ENCODE measurements around the gene EIF3CL. TPM values are rescaled to one million over a fixed set of nuclear protein-coding genes. Genes with fewer than 3 reads are reported as not detected.
"Not testable (repeated sequence)": the region's sequence is repeated elsewhere in the genome, so short reads cannot be mapped to it uniquely, and the experiment has no call there.

The EIF3CL gene
- total RNA-seq, 1 donor from 2014 or later: 18.2 TPM

DNA sequence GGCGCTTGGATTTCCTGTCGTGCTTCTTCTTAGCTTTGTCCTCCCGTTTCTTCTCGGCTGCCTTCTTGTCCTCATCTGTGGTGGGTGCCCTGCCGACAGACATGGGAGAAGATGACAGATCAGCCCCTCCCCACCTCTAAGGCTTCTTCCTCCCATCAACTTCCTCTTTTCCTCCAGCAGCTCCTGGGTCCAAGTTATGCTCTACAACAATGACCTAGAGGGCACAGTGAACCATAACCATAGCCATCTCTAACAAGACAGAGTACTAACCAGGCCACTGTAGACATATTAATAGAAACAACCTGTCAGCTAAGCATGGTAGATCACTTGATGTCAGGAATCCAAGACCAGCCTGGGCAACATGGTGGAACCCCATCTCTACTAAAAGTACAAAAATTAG, 11.6 kb downstream of the EIF3CL start:
- not testable (repeated sequence) for H4K20me1 ChIP-seq (ENCODE audit: insufficient read depth, low read length); H3K9me3 ChIP-seq (ENCODE audit: insufficient read depth, low read depth, low read length); H3K4me3 Mint-ChIP-seq (ENCODE audit: unreplicated experiment); H3K79me2 ChIP-seq (ENCODE audit: insufficient read depth, low read length); H3K4me1 Mint-ChIP-seq (ENCODE audit: low read depth, unreplicated experiment); H3K27ac ChIP-seq (ENCODE audit: low read depth, low read length); H3K9ac ChIP-seq (ENCODE audit: low read length); H3K27me3 ChIP-seq (ENCODE audit: insufficient read depth, low read length); H3K4me2 ChIP-seq (ENCODE audit: low read length); H3K27me3 Mint-ChIP-seq (ENCODE audit: low read depth, unreplicated experiment); H3K27ac Mint-ChIP-seq (ENCODE audit: unreplicated experiment); H3K36me3 Mint-ChIP-seq (ENCODE audit: low read depth, unreplicated experiment); FAIRE-seq; DNase-seq (ENCODE audit: low read depth); H3K9me3 Mint-ChIP-seq (ENCODE audit: unreplicated experiment); H3K4me3 ChIP-seq (ENCODE audit: insufficient read depth, low read depth, low read length); H3K4me1 ChIP-seq (ENCODE audit: insufficient read depth, low read length); H3K36me3 ChIP-seq (ENCODE audit: insufficient read depth, low read length); H2AFZ ChIP-seq (ENCODE audit: low read depth, low read length)

- not testable (repeated sequence) for H2AFZ ChIP-seq (ENCODE audit: low read depth, low read length); H3K27ac Mint-ChIP-seq (ENCODE audit: unreplicated experiment); H4K20me1 ChIP-seq (ENCODE audit: insufficient read depth, low read length); H3K36me3 ChIP-seq (ENCODE audit: insufficient read depth, low read length); H3K9ac ChIP-seq (ENCODE audit: low read length); H3K27me3 ChIP-seq (ENCODE audit: insufficient read depth, low read length); H3K4me2 ChIP-seq (ENCODE audit: low read length); H3K36me3 Mint-ChIP-seq (ENCODE audit: low read depth, unreplicated experiment); H3K4me3 Mint-ChIP-seq (ENCODE audit: unreplicated experiment); H3K4me1 Mint-ChIP-seq (ENCODE audit: low read depth, unreplicated experiment); DNase-seq (ENCODE audit: low read depth); H3K27ac ChIP-seq (ENCODE audit: low read depth, low read length); H3K79me2 ChIP-seq (ENCODE audit: insufficient read depth, low read length); H3K9me3 ChIP-seq (ENCODE audit: insufficient read depth, low read depth, low read length); H3K4me3 ChIP-seq (ENCODE audit: insufficient read depth, low read depth, low read length); H3K9me3 Mint-ChIP-seq (ENCODE audit: unreplicated experiment); H3K27me3 Mint-ChIP-seq (ENCODE audit: low read depth, unreplicated experiment); H3K4me1 ChIP-seq (ENCODE audit: insufficient read depth, low read length)
- peak; percentile 94 for FAIRE-seq
Observed at GRCh38 chr16:28382177-28382867, 21.3 kb downstream of the EIF3CL start.

- not testable (repeated sequence) for DNase-seq (ENCODE audit: low read depth); H3K79me2 ChIP-seq (ENCODE audit: insufficient read depth, low read length); H3K9me3 Mint-ChIP-seq (ENCODE audit: unreplicated experiment); H3K4me2 ChIP-seq (ENCODE audit: low read length); H3K4me3 Mint-ChIP-seq (ENCODE audit: unreplicated experiment); H3K27ac ChIP-seq (ENCODE audit: low read depth, low read length); H3K27ac Mint-ChIP-seq (ENCODE audit: unreplicated experiment); H4K20me1 ChIP-seq (ENCODE audit: insufficient read depth, low read length); H2AFZ ChIP-seq (ENCODE audit: low read depth, low read length); H3K9me3 ChIP-seq (ENCODE audit: insufficient read depth, low read depth, low read length); H3K4me3 ChIP-seq (ENCODE audit: insufficient read depth, low read depth, low read length); H3K27me3 Mint-ChIP-seq (ENCODE audit: low read depth, unreplicated experiment); H3K36me3 ChIP-seq (ENCODE audit: insufficient read depth, low read length); H3K4me1 ChIP-seq (ENCODE audit: insufficient read depth, low read length); FAIRE-seq; H3K9ac ChIP-seq (ENCODE audit: low read length); H3K4me1 Mint-ChIP-seq (ENCODE audit: low read depth, unreplicated experiment); H3K36me3 Mint-ChIP-seq (ENCODE audit: low read depth, unreplicated experiment); H3K27me3 ChIP-seq (ENCODE audit: insufficient read depth, low read length)
Observed at GRCh38 chr16:28377822-28378221, 25.8 kb downstream of the EIF3CL start.

DNA sequence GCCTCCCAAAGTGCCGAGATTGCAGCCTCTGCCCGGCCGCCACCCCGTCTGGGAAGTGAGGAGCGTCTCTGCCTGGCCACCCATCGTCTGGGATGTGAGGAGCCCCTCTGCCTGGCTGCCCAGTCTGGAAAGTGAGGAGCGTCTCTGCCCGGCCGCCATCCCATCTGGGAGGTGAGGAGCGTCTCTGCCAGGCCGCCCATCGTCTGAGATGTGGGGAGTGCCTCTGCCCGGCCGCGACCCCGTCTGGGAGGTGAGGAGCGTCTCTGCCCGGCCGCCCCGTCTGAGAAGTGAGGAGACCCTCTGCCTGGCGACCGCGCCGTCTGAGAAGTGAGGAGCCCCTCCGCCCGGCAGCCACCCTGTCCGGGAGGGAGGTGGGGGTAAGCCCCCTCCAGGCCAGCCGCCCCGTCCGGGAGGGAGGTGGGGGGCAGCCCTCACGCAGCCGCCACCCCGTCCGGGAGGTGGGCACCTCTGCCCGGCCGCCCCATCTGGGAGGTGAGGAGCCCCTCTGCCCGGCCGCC, 26.5 kb downstream of the EIF3CL start:
- H3K9ac ChIP-seq (ENCODE audit: low read length); H3K27ac ChIP-seq (ENCODE audit: low read depth, low read length); DNase-seq (ENCODE audit: low read depth); H3K27me3 Mint-ChIP-seq (ENCODE audit: low read depth, unreplicated experiment); H3K36me3 Mint-ChIP-seq (ENCODE audit: low read depth, unreplicated experiment); H3K9me3 ChIP-seq (ENCODE audit: insufficient read depth, low read depth, low read length); H3K4me3 Mint-ChIP-seq (ENCODE audit: unreplicated experiment); H3K9me3 Mint-ChIP-seq (ENCODE audit: unreplicated experiment); H4K20me1 ChIP-seq (ENCODE audit: insufficient read depth, low read length); H3K4me1 ChIP-seq (ENCODE audit: insufficient read depth, low read length); H3K4me3 ChIP-seq (ENCODE audit: insufficient read depth, low read depth, low read length); H2AFZ ChIP-seq (ENCODE audit: low read depth, low read length); H3K27ac Mint-ChIP-seq (ENCODE audit: unreplicated experiment); H3K4me2 ChIP-seq (ENCODE audit: low read length); H3K4me1 Mint-ChIP-seq (ENCODE audit: low read depth, unreplicated experiment); H3K27me3 ChIP-seq (ENCODE audit: insufficient read depth, low read length); FAIRE-seq; H3K79me2 ChIP-seq (ENCODE audit: insufficient read depth, low read length); H3K36me3 ChIP-seq (ENCODE audit: insufficient read depth, low read length): not testable (repeated sequence)

GRCh38 chr16:28375115-28375514, 28.5 kb downstream of the EIF3CL start:
- DNase-seq (ENCODE audit: low read depth); H3K36me3 ChIP-seq (ENCODE audit: insufficient read depth, low read length); H3K27me3 ChIP-seq (ENCODE audit: insufficient read depth, low read length); H3K4me1 ChIP-seq (ENCODE audit: insufficient read depth, low read length); H3K36me3 Mint-ChIP-seq (ENCODE audit: low read depth, unreplicated experiment); H3K4me3 Mint-ChIP-seq (ENCODE audit: unreplicated experiment); H3K9ac ChIP-seq (ENCODE audit: low read length); H3K4me3 ChIP-seq (ENCODE audit: insufficient read depth, low read depth, low read length); H3K27me3 Mint-ChIP-seq (ENCODE audit: low read depth, unreplicated experiment); H3K9me3 ChIP-seq (ENCODE audit: insufficient read depth, low read depth, low read length); H3K27ac Mint-ChIP-seq (ENCODE audit: unreplicated experiment); H3K79me2 ChIP-seq (ENCODE audit: insufficient read depth, low read length); H3K27ac ChIP-seq (ENCODE audit: low read depth, low read length); H4K20me1 ChIP-seq (ENCODE audit: insufficient read depth, low read length); H3K4me2 ChIP-seq (ENCODE audit: low read length); FAIRE-seq; H3K9me3 Mint-ChIP-seq (ENCODE audit: unreplicated experiment); H2AFZ ChIP-seq (ENCODE audit: low read depth, low read length); H3K4me1 Mint-ChIP-seq (ENCODE audit: low read depth, unreplicated experiment): not testable (repeated sequence)

DNA sequence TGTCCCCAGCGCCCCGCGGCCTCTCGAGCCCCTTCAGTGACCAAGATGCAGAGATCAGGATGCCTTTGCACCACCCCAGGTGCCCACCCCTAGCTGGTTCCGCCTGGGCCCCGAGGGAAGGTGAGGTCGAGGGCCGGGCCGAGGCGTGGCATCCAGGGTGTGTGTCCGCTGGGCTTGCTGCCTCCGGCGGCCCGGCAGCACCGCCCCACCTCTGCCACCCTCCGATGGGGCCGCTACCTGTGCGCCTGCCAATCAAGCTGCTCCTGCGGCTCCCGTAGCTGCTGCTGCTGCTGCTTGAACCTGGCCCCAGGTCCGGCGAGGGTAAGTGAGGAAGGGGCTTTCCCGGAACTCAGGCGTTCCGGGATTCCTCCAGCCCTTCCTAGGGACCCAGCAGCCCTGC, 29.4 kb downstream of the EIF3CL start:
- not testable (repeated sequence) for H3K27ac Mint-ChIP-seq (ENCODE audit: unreplicated experiment); H3K27me3 ChIP-seq (ENCODE audit: insufficient read depth, low read length); DNase-seq (ENCODE audit: low read depth); H3K4me2 ChIP-seq (ENCODE audit: low read length); H3K9ac ChIP-seq (ENCODE audit: low read length); H2AFZ ChIP-seq (ENCODE audit: low read depth, low read length); H4K20me1 ChIP-seq (ENCODE audit: insufficient read depth, low read length); H3K27me3 Mint-ChIP-seq (ENCODE audit: low read depth, unreplicated experiment); H3K9me3 ChIP-seq (ENCODE audit: insufficient read depth, low read depth, low read length); H3K36me3 Mint-ChIP-seq (ENCODE audit: low read depth, unreplicated experiment); H3K4me3 ChIP-seq (ENCODE audit: insufficient read depth, low read depth, low read length); H3K4me1 Mint-ChIP-seq (ENCODE audit: low read depth, unreplicated experiment); H3K36me3 ChIP-seq (ENCODE audit: insufficient read depth, low read length); FAIRE-seq; H3K27ac ChIP-seq (ENCODE audit: low read depth, low read length); H3K79me2 ChIP-seq (ENCODE audit: insufficient read depth, low read length); H3K9me3 Mint-ChIP-seq (ENCODE audit: unreplicated experiment); H3K4me3 Mint-ChIP-seq (ENCODE audit: unreplicated experiment); H3K4me1 ChIP-seq (ENCODE audit: insufficient read depth, low read length)
